HG03103 (cell line): Measurements from ENCODE around the gene YBEY.

Source experiments
- ATAC-seq: cut with Tn5 transposase; IDR thresholded peaks from one replicate; pipeline ENCODE4 v1.9.1; 2021; ENCODE audit warnings: low read depth; ENCODE audit not compliant: unreplicated experiment

Gene YBEY

DNA sequence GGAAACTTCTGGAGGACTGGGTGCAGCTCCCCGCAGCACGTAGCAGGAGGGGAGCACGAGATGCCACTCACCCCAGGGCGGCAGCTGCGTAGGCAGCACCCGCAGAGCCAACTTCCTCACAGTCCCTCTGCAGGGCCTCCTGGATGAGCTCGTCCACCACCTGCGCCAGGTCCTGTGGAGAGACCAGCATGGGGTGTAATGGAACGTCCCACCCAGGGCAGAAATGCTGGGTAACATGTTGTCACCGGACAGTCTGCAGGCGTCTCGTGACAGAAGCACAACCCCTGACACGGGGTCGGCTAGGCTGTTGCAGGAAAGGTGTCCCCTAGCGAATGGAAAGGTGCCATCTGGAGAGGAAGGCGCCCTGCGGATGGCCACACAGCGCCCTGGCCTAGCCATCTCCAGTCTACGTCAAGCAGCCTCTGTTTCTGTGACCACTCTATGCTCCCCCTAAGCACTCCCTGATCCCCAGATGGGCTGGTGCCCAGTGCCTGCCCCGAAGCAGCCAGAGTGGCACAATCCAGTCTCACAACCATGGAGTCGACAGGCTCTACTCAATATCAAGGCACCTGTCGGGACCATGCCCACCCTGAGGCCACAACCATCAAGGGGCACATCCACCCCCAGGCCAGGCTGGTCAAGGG, 22.0 kb upstream of the YBEY start:
- no peak for ATAC-seq

GRCh38 chr21:46264690-46265144, 21.4 kb upstream of the YBEY start:
- no peak for ATAC-seq

GRCh38 chr21:46265736-46266525, 20.2 kb upstream of the YBEY start:
- ATAC-seq: no peak

- no peak for ATAC-seq
These were observed 19.2 kb upstream of the YBEY start for GRCh38 chr21:46266946-46267345.

DNA sequence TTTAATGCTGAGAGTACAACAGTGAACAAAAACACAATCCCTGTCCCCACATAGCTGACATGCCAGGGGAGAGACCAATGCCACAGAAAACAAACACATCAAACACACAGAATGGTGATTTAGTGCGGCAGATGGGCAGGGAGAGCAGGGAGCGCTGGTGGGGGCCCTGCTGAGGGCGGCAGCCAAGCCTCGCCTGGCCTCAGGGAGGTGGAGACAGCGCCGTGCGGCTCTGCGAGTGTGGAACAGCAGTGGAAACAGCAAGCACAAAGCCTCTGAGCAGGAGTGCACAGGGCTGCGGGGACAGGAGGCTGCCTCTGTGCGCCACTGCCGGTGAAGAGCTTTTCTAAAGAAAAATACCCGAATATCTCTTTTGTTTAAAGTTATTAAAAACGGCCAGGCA, 17.8 kb upstream of the YBEY start:
- no peak for ATAC-seq

DNA sequence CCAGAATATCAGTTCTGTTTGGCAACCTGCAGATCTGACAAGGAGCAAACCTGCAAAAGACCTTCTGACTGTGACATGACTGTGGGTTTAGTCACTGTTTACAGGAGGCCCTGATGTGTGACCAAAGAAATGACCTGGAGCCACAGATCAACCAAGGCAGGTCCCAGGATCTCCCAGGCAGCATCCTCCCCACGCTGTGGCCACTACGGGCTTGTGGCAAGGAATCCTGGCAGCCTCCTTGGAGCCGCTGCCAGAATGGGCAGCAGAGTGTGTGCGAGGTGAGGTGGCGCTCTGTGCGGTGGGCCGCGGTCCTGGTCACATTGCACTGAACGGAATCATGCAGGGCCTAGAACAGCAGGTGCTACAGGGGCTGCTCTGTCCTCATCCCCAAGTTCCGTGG, 16.7 kb upstream of the YBEY start:
- no peak for ATAC-seq

GRCh38 chr21:46273341-46273740, 12.8 kb upstream of the YBEY start:
- ATAC-seq: no peak

DNA sequence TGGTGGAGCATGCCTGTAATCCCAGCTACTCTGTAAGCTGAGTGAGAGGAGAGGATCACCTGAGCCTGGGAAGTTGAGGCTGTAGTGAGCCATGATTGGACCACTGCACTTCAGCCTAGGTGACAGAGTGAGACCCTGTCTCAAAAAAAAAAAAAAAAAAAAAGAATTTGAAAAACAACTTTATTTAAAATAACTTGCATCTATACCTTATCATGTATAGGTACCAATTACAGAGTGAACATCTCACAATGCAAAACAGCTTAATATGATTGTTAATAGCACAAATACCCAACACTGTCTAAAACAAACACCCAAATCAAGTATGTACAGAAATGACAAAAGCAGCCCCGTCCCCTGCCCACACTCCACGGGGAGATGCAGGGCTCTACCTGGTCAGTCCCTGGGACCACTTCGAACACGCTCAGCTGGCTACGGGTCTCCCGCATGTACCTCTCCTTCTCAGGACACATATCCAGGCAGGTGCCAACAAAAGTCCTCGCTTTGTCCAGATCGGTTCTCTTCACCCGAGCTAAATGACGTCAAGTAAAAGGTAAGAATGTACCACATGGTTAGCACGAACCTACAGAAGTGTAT, 11.2 kb upstream of the YBEY start:
- ATAC-seq: no peak

DNA sequence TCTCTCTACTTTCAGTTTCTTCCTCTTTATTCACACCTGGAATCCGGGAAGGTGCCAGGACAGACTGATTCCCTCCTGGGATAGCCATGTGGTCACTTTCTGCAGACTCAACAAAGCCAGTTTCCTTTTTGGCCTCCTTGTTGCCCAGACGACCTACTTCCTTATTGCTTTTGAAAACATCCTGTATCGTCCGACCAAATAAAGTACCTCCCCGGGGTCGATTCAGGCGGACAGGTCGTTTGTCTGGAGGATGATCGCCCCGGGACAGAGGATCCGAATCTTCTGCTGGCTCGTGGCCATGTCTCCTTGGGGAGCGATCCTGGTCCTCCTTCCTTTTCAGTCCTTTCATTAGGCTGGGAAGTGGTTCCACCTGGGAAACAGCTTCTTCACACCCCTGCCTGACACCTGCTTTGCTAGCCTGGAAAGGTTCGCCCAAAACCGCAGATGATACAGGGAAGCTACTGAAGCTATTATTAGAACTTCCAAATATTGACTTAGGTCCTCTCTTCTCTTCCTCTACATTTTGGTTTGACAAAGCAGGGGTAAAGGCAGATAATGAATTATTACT, 2.0 kb upstream of the YBEY start:
- no peak for ATAC-seq

DNA sequence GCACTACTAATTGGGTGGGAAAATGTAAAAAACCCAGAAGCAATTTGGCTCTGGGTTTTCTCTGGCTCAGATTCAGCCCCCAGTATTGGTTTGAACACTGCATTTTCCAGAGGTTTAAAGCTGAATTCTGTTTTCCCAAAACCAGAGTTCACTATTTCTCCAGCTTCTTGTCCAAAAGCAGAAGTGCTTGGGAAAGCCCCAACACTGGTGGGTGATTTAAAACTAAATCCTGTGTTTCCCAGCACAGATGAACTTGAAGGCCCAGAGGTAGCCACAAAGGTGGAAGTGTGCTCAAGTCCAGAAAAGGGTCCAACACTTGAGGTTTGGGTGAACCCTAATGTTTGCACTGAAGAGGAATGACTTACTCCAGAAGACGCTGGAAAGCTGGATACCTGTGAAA, 1.4 kb upstream of the YBEY start:
- ATAC-seq: no peak

DNA sequence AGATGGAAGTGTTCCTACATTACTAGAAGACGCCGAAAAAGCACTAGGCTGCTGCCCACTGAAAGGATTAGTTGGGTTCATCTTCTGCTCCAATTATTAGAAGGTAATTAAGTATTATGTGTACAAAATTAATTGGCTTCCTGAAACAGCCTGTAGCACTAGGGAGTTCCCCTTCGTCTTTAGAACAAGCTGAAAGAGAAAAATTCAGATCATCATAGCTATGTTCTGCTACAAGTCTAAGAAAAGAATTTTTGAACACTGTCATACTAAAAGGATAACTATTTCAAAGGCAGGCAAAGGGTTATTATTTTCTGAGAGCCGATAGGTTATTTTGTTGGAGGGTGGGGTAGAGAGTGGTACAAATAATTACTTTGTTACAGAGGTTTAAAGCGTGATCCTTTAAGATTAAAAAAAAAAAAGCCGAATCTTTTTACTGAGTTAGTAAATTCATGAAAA, 908 bp upstream of the YBEY start, which contains the start of gene MCM3AP:
MCM3AP (minus strand) TSS at position 406 of the 456 bp plus-strand sequence; CDS start at position 81, 325 bp downstream.
- no peak for ATAC-seq

GRCh38 chr21:46286648-46287002, 483 bp downstream of the YBEY start:
- peak; percentile 3 for ATAC-seq

DNA sequence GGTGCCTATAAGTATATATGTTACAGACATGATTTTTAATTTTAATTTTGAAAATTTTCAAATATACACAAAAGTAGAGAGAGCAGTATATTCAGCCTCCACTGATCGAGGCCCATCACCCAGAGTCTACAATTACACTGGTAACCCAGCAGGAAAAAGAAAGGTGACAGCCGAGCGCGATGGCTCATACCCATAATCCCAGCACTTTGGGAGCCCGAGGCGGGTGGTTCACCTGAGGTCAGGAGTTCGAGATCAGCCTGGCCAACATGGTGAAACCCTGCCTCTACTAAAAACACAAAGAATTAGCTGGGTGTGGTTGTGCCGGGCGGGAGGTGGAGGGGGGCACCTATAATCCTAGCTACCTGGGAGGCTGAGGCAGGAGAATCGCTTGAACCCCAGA, 1.4 kb downstream of the YBEY start:
- no peak for ATAC-seq

DNA sequence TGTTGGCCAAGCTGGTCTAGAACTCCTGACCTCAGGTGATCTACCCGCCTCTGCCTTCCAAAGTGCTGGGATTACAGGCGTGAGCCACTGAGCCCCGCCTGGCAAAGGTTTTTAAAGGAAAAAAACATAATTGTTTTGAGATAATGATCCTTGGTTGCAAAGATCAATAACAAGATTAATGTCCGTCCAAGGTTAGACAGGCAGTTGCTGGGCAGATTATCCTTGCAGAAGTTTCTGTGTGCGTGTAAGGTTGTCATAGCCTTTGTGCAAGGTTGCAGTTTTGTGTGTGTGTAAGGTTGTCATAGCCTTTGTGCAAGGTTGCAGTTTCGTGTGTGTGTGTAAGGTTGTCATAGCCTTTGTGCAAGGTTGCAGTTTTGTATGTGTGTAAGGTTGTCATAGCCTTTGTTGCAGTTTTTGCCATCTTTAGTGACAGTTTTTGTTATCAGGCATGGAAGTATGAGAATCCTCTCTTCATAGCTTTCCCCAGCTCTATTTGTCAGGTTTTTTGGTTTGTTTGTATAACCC, 3.6 kb downstream of the YBEY start:
- no peak for ATAC-seq

GRCh38 chr21:46291561-46291960, 5.4 kb downstream of the YBEY start:
- ATAC-seq: no peak

GRCh38 chr21:46294647-46295176, 8.6 kb downstream of the YBEY start:
- ATAC-seq: no peak

DNA sequence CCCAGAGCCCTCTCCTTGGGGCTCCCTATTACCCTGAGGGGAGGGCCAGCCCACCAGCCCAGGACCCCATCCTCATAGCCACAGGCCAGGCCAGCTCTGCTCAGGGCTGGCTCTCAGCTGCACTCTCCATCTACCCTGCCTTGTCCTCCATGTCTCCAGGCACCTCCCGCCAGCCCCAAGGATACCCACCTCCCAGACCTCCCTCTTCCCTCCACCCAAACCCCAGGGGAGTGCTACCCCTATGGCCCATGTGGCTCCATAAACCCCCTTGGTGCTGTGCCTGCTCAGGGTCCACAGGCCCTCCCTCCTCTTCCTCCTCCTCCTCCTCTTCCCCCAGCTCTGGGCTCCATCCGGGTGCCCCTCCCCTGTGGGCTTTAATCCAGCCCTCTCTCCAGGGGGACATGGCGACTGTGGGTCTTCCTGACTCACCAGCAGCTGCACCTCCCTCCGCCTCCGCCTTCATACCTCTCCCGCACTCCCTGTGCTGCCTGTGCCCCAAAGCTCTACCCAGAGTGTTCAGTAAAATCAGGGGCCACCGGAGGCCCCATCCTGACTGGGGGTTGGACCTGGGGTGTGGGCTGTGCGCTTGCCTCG, 9.1 kb downstream of the YBEY start:
- no peak for ATAC-seq

DNA sequence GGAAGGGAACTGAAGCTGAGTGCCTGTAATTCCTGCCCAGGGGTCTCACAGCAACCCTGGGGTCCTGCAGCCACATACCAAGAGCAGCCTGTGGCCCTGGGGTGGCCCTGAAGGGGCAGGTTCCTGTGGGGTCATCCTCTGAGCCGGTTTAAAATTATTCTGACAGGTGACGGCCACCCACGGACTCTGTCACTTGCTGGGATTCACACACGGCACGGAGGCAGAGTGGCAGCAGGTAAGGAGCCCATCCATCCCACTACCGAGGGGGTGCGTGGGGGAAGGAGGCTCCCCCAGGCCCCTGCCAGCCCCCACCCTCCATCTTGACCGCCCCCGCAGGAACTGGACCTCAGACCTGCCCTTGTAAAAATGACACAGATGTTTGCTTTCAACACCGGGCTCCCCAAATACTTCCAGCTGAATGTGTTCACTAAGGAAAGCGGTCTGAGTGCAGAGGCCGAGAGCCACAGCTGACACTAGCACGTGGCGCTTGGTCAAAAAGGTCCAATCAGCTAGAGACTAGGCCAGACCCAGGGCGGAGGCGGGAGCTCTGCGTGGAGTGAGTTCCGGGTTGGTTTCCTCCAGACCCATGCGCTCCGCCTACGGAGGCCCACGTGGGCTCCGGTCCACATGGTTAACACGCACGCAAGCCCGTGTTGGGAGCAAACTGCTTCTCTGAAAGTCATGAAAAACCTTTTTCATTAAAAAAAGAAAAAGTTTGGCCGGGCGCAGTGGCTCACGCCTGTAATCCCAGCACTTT, 10.0 kb downstream of the YBEY start:
- ATAC-seq: no peak

DNA sequence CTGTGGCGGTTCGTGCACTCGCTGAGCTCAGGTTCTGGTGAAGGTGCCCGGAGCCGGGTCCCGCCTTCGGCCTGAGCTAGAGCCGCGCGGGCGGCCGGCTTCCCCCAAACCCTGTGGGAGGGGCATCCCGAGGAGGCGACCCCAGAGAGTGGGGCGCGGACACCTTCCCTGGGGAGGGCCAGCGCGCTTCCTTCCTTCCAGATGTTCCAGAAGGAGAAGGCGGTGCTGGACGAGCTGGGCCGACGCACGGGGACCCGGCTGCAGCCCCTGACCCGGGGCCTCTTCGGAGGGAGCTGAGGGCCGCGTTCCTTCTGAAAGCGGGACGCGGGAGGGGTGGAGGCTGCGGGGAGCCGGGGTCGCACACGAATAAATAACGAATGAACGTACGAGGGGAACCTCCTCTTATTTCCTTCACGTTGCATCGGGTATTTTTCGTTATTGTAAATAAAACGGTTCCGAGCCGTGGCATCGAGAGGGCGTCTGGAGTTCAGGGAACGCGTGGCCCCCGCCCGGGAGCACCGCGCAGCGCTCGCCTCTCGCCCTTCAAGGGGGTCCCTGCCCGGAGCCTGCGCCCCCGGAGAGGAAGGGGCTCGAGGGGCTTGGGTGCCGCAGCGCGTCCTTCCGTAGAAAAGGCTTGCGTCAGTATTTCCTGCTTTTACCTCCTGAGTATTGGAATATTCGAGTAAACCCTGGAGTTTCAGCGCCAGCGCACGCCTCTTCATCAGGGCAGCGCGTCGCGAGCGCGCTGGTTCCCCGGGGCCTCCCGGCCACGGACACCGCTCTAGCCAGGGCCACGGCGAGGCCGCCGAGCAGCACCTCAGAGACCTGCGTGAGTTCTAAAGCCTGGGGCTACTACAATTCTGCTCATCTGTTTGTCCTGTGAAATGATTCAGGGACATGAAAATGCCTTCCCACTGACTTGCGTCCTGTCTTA, 11.5 kb downstream of the YBEY start:
- ATAC-seq: no peak
